HCT116 (cell line): ENCODE measurements around the gene TMEM38B. TPM values are rescaled to one million over a fixed set of nuclear protein-coding genes. Genes with fewer than 3 reads are reported as not detected.

Experiments used
- ATAC-seq: fragments of 200-7000 bp; cut with Tn5 transposase; 2 replicates; pipeline ENCODE4 v1.9.1; 2020; ENCODE audit warnings: mild to moderate bottlenecking, moderate library complexity
- BruUV-seq: library from RNA; stranded (reverse); fragments of 400-500 nt; replicated peaks from 2 replicates; lab custom pipeline; 2021; lab: Mats Ljungman, UMichigan
- CTCF ChIA-PET: fragments of 300-600 bp; sonication (Branson Sonifier 250); formaldehyde crosslinking; loops from one replicate; lab custom pipeline; 2021; ENCODE audit warnings: antibody characterized with exemption; lab: Charles Lee
- POLR2A ChIA-PET: fragments of 300-600, 350-600 bp; sonication (Branson Sonifier 250); formaldehyde crosslinking; loops from one replicate; lab custom pipeline; 2021; ENCODE audit warnings: antibody characterized with exemption; lab: Charles Lee
- RAD21 ChIA-PET, 2 experiments: fragments of 300-600 bp; sonication (Branson Sonifier 250); formaldehyde crosslinking; loops; one replicate each; lab custom pipeline; 2023; ENCODE audit warnings: low total read pairs in 2 of 2; ENCODE audit not compliant: uncharacterized antibody in 2 of 2, unreplicated experiment in 2 of 2, low non-redundant PET in 1 of 2; lab: Charles Lee
- DNase-seq: peaks from one replicate; pipeline ENCODE4 v3.0.0-alpha.2; 2010; ENCODE audit warnings: low read depth, low spot score
- H2AFZ ChIP-seq: fragments of 200-600 bp; shearing (Covaris generic), sonication (generic); 2 replicates; pipeline ENCODE4 v1.6.1; 2017; ENCODE audit warnings: low read depth, mixed run types, mixed read lengths, antibody characterized with exemption, low read length; ENCODE audit not compliant: poor library complexity, severe bottlenecking
- H3K27ac ChIP-seq: 2 replicates; pipeline ENCODE4 v1.5.1; 2012; ENCODE audit warnings: low read depth, low read length
- H3K27me3 ChIP-seq: fragments of 200-600 bp; sonication (generic); 2 replicates; pipeline ENCODE4 v1.6.1; 2016; ENCODE audit warnings: mixed run types, low read length, mixed read lengths; ENCODE audit not compliant: insufficient read depth
- H3K36me3 ChIP-seq, 2 experiments: fragments of 200-500 bp in 1 of 2; fragments of 200-600 bp in 1 of 2; sonication (Bioruptor generic) in 1 of 2; sonication (generic) in 1 of 2; 2 replicates each; pipeline versions ENCODE4 v1.5.1 to v1.6.1; 2014 to 2016; ENCODE audit warnings: low read length in 2 of 2, inconsistent platforms in 1 of 2, mixed read lengths in 1 of 2, mixed run types in 1 of 2; ENCODE audit not compliant: insufficient read depth in 2 of 2, control insufficient read depth in 1 of 2
- H3K4me1 ChIP-seq, 2 experiments: fragments of 200-600 bp in 1 of 2; sonication (generic) in 1 of 2; 2 replicates each; pipeline versions ENCODE4 v1.5.1 to v1.6.1; 2012 to 2017; ENCODE audit warnings: low read length in 2 of 2, inconsistent platforms in 1 of 2, mild to moderate bottlenecking in 1 of 2, mixed read lengths in 1 of 2, mixed run types in 1 of 2, moderate library complexity in 1 of 2; ENCODE audit not compliant: insufficient read depth in 2 of 2, control insufficient read depth in 1 of 2
- H3K4me2 ChIP-seq: fragments of 200-600 bp; sonication (generic); 2 replicates; pipeline ENCODE4 v1.6.1; 2017; ENCODE audit warnings: mixed run types, low read length, mixed read lengths
- H3K4me3 ChIP-seq, 2 experiments: fragments of 200-600 bp in 1 of 2; sonication (generic) in 1 of 2; replicated peaks in 1 of 2; 2 replicates each; pipeline ENCODE4 v1.5.1; 2011 to 2016; ENCODE audit warnings: low read length in 2 of 2, control low read depth in 1 of 2, low read depth in 1 of 2, mild to moderate bottlenecking in 1 of 2, mixed read lengths in 1 of 2, mixed run types in 1 of 2
- H3K79me2 ChIP-seq: fragments of 200-600 bp; sonication (generic); 2 replicates; pipeline ENCODE4 v1.6.1; 2017; ENCODE audit warnings: mild to moderate bottlenecking, mixed run types, low read length, moderate library complexity, mixed read lengths; ENCODE audit not compliant: insufficient read depth
- H3K9ac ChIP-seq: fragments of 200-600 bp; sonication (generic); 2 replicates; pipeline ENCODE4 v1.6.1; 2016; ENCODE audit warnings: low read length, mixed read lengths
- H3K9me2 ChIP-seq: fragments of 200-600 bp; sonication (generic), shearing (Covaris generic); 2 replicates; pipeline ENCODE4 v1.6.1; 2017; ENCODE audit warnings: mixed run types, mild to moderate bottlenecking, moderate library complexity; ENCODE audit not compliant: insufficient read depth
- H3K9me3 ChIP-seq, 2 experiments: fragments of 200-500 bp in 1 of 2; fragments of 200-600 bp in 1 of 2; sonication (Bioruptor generic) in 1 of 2; sonication (generic) in 1 of 2; 2 replicates each; pipeline ENCODE4 v1.6.1; 2014 to 2017; ENCODE audit warnings: low read length in 2 of 2, mixed read lengths in 2 of 2, inconsistent platforms in 1 of 2, low read depth in 1 of 2, mild to moderate bottlenecking in 1 of 2, mixed run types in 1 of 2, moderate library complexity in 1 of 2; ENCODE audit not compliant: control insufficient read depth in 1 of 2, insufficient read depth in 1 of 2
- H4K20me1 ChIP-seq: fragments of 200-600 bp; sonication (generic), shearing (Covaris generic); 2 replicates; pipeline ENCODE4 v1.6.1; 2017; ENCODE audit warnings: mixed run types, mild to moderate bottlenecking, moderate library complexity; ENCODE audit not compliant: insufficient read depth
- CBX3 ChIP-seq: IDR thresholded peaks from 2 replicates; pipeline ENCODE4 v1.6.1; 2012; ENCODE audit warnings: low read depth
- EGR1 ChIP-seq: IDR thresholded peaks from 2 replicates; pipeline ENCODE4 v1.6.1; 2012; ENCODE audit warnings: low read depth
- ELF1 ChIP-seq: IDR thresholded peaks from 2 replicates; pipeline ENCODE4 v1.6.1; 2012; ENCODE audit warnings: low read depth, borderline replicate concordance
- JUND ChIP-seq: IDR thresholded peaks from 2 replicates; pipeline ENCODE4 v1.6.1; 2012
- POLR2AphosphoS5 ChIP-seq: IDR thresholded peaks from 2 replicates; pipeline ENCODE4 v1.6.1; 2011; ENCODE audit warnings: mild to moderate bottlenecking, low read depth, low read length, moderate library complexity
- RAD21 ChIP-seq: IDR thresholded peaks from 2 replicates; pipeline ENCODE4 v1.6.1; 2012; ENCODE audit warnings: low read depth, mild to moderate bottlenecking
- SP1 ChIP-seq: IDR thresholded peaks from 2 replicates; pipeline ENCODE4 v1.6.1; 2012; ENCODE audit warnings: low read depth
- SRF ChIP-seq: IDR thresholded peaks from 2 replicates; pipeline ENCODE4 v1.6.1; 2012; ENCODE audit warnings: low read depth
- TCF7L2 ChIP-seq: IDR thresholded peaks from 2 replicates; pipeline ENCODE4 v1.7.0; 2011; ENCODE audit warnings: borderline replicate concordance, inconsistent platforms; ENCODE audit not compliant: insufficient read depth, insufficient read length; ENCODE audit errors: extremely low read depth
- YY1 ChIP-seq: IDR thresholded peaks from 2 replicates; pipeline ENCODE4 v1.6.1; 2011; ENCODE audit warnings: low read length, low read depth, moderate library complexity, mild to moderate bottlenecking; ENCODE audit not compliant: insufficient replicate concordance; ENCODE audit errors: extremely low read depth
- ZNF274 ChIP-seq: fragments of 200-500 bp; sonication (Bioruptor generic); IDR thresholded peaks from 2 replicates; pipeline ENCODE4 v1.6.1; 2014; ENCODE audit warnings: mild to moderate bottlenecking, low read depth, low read length, inconsistent platforms
- intact Hi-C: fragments of 100-400 bp; cut with micrococcal nuclease; formaldehyde crosslinking; loops from 2 replicates; pipeline ENCODE4 v1.10.0; 2022
- total RNA-seq: library from RNA; stranded (reverse); gene quantifications from one replicate; pipeline ENCODE4 v1.2.1, GENCODE V29; 2021; ENCODE audit not compliant: unreplicated experiment
- TF ChIP-seq, protein P1 (sequence below): IDR thresholded peaks from 2 replicates; pipeline ENCODE4 v1.6.1; 2011; ENCODE audit warnings: mild to moderate bottlenecking, low read length, moderate library complexity; ENCODE audit not compliant: insufficient replicate concordance; ENCODE audit errors: extremely low read depth
- TF ChIP-seq, protein P2 (sequence below): IDR thresholded peaks from 2 replicates; pipeline ENCODE4 v1.6.1; 2012
- TF ChIP-seq, protein P3 (sequence below): IDR thresholded peaks from 2 replicates; pipeline ENCODE4 v1.6.1; 2012; ENCODE audit warnings: low read depth

The TMEM38B gene
- total RNA-seq, 1 experiment from 2014 or later = 24.5 TPM

- H3K79me2 ChIP-seq = no peaks in the 10 kb centered on the region
- H3K36me3 ChIP-seq = no peaks in the 10 kb centered on the region
- H3K9ac ChIP-seq = no peak overlapping the region
- no peaks in the 10 kb centered on the region; the same call in 1 of the 2 replicates for H3K9me2 ChIP-seq
- no peak overlapping the region for H3K4me3 ChIP-seq
- H3K27me3 ChIP-seq = no peaks in the 10 kb centered on the region
- H4K20me1 ChIP-seq = no peaks in the 10 kb centered on the region
- no peak overlapping the region for H3K27ac ChIP-seq
- ATAC-seq = no peak
- no peak overlapping the region for H2AFZ ChIP-seq
- ChIA-PET POLR2A (no interaction called here), CTCF (no interaction called here), RAD21 (no interaction called here)
- H3K4me1 ChIP-seq = 0 out of 4 replicates have a peak, but pooled peaks cover 0 to 3% of the 10 kb centered on the region in 2 experiments
- no peak overlapping the region for H3K4me2 ChIP-seq
- no peaks in the 10 kb centered on the region for H3K9me3 ChIP-seq
- no TSS peak for BruUV-seq
- TF ChIP-seq EGR1 (no peak), CBX3 (no peak), SRF (no peak), TCF7L2 (no peak), YY1 (no peak), POLR2AphosphoS5 (no peak), RAD21 (no peak), SP1 (no peak), ELF1 (no peak), JUND (no peak), ZNF274 (no peak)
- TF ChIP-seq, protein P1, sequence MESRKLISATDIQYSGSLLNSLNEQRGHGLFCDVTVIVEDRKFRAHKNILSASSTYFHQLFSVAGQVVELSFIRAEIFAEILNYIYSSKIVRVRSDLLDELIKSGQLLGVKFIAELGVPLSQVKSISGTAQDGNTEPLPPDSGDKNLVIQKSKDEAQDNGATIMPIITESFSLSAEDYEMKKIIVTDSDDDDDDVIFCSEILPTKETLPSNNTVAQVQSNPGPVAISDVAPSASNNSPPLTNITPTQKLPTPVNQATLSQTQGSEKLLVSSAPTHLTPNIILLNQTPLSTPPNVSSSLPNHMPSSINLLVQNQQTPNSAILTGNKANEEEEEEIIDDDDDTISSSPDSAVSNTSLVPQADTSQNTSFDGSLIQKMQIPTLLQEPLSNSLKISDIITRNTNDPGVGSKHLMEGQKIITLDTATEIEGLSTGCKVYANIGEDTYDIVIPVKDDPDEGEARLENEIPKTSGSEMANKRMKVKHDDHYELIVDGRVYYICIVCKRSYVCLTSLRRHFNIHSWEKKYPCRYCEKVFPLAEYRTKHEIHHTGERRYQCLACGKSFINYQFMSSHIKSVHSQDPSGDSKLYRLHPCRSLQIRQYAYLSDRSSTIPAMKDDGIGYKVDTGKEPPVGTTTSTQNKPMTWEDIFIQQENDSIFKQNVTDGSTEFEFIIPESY = no peak
- TF ChIP-seq, protein P2, sequence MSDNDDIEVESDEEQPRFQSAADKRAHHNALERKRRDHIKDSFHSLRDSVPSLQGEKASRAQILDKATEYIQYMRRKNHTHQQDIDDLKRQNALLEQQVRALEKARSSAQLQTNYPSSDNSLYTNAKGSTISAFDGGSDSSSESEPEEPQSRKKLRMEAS = no peak
- TF ChIP-seq, protein P3, sequence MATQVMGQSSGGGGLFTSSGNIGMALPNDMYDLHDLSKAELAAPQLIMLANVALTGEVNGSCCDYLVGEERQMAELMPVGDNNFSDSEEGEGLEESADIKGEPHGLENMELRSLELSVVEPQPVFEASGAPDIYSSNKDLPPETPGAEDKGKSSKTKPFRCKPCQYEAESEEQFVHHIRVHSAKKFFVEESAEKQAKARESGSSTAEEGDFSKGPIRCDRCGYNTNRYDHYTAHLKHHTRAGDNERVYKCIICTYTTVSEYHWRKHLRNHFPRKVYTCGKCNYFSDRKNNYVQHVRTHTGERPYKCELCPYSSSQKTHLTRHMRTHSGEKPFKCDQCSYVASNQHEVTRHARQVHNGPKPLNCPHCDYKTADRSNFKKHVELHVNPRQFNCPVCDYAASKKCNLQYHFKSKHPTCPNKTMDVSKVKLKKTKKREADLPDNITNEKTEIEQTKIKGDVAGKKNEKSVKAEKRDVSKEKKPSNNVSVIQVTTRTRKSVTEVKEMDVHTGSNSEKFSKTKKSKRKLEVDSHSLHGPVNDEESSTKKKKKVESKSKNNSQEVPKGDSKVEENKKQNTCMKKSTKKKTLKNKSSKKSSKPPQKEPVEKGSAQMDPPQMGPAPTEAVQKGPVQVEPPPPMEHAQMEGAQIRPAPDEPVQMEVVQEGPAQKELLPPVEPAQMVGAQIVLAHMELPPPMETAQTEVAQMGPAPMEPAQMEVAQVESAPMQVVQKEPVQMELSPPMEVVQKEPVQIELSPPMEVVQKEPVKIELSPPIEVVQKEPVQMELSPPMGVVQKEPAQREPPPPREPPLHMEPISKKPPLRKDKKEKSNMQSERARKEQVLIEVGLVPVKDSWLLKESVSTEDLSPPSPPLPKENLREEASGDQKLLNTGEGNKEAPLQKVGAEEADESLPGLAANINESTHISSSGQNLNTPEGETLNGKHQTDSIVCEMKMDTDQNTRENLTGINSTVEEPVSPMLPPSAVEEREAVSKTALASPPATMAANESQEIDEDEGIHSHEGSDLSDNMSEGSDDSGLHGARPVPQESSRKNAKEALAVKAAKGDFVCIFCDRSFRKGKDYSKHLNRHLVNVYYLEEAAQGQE = no peak
- TF ChIP-seq, all 23 proteins: peak for 0
- DNase-seq = no peak
- intact Hi-C loops = no loop called here
Observed at GRCh38 chr9:105679257-105680022, 14.9 kb upstream of the TMEM38B start.
